Cardiac atrium fibroblast (primary cell): ENCODE measurements around the gene SHANK2. TPM values are rescaled to one million over a fixed set of nuclear protein-coding genes. Genes with fewer than 3 reads are reported as not detected.

Experiments
- total RNA-seq: library from RNA; depleted of rRNA; stranded (reverse); fragments of >200 nt; gene quantifications from 2 replicates; pipeline ENCODE4 v1.2.3, GENCODE V29; 2015

SHANK2 gene
- 0.18 and 0.49 TPM in 2 replicates for total RNA-seq

DNA sequence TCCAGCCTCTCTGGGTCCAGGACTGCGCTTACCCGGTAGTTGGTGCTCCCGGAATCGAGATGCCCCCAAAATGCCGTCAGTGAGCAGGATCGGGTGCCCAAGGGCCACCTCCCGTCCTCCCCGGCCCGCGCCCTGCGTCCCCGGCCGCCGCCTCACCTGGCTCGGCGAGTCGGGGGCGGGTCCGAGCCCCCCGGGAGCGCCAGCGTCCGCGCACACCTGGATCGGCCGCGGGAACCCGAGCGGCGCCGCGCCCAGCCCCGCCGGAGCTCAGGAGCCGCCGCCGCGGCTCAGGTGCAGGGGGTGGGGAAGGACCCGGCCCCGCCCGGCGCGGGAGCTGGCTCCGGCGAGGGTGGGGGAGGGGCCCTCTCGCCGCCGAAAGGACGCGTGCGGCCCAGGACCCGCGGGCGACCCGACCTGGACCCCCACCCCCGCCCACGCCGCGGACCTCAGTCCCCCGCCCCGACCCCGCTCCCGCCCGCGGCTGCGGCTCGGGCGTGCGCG is at the start of gene SHANK2:
Gene SHANK2 (minus strand): TSS at position 309 of the 501 bp plus-strand sequence. CDS start 105,251 bp downstream, outside the sequence.

Other genes starting within 250 kb of the SHANK2 start
- 38.3 and 109 TPM in 2 replicates for gene DHCR7, start 195.8 kb upstream of the SHANK2 start, total RNA-seq
- 59.6 and 62.1 TPM in 2 replicates for gene NADSYN1, start 200.6 kb upstream of the SHANK2 start, total RNA-seq